ENCODE measurements around the gene PTPRR.

The PTPRR gene

GRCh38 chr12:70686907-70687306, 233.6 kb downstream of the PTPRR start:
- no peak for DNase-seq (ENCODE audit: extremely low spot score)
- POLR2A ChIA-PET, result no interaction called here
- CTCF ChIA-PET, result no interaction called here
- no peak for TF ChIP-seq FOXK2 (IDR thresholded peaks at IDR 0.05)
- TF ChIP-seq FOXM1 (IDR thresholded peaks at IDR 0.05; ENCODE audit: borderline replicate concordance), result no peak
- no peak for TF ChIP-seq L3MBTL2 (conservative IDR thresholded peaks at IDR 0.05)
- no peak for TF ChIP-seq TARDBP (IDR thresholded peaks at IDR 0.05)
- TF ChIP-seq PKNOX1 (IDR thresholded peaks at IDR 0.05), result no peak
- TF ChIP-seq ARNT (IDR thresholded peaks at IDR 0.05), result no peak
- TF ChIP-seq BHLHE40 (IDR thresholded peaks at IDR 0.05; ENCODE audit: borderline replicate concordance), result no peak
- no peak for TF ChIP-seq SUZ12 (IDR thresholded peaks at IDR 0.05)
- TF ChIP-seq HDGF (IDR thresholded peaks at IDR 0.05; ENCODE audit: borderline replicate concordance), result no peak

DNA sequence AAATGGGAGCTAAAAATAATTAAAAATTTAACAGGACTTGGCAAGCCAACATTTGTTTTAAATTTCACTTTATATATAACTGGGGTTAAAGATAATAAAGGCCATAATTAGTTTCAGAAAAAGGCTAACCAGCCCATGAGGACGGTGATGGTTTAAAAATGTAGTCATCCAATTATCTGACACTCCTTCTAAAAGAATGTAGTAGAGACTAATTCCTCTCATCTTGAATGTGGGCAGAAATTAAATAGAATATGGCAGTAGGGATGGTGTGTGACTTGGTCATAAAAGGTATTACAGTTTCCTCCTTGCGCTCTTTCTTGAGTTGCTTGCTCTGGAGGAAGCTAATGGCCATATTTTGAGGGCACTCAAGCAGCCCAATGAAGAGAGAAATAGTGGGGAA, 234.2 kb downstream of the PTPRR start:
- ChIA-PET CTCF (no interaction called here), POLR2A (no interaction called here)
- no peak for DNase-seq (ENCODE audit: extremely low spot score)
- TF ChIP-seq BHLHE40 (IDR thresholded peaks at IDR 0.05; ENCODE audit: borderline replicate concordance) (no peak), SP1 (IDR thresholded peaks at IDR 0.05) (no peak), FOXM1 (IDR thresholded peaks at IDR 0.05; ENCODE audit: borderline replicate concordance) (no peak), PKNOX1 (IDR thresholded peaks at IDR 0.05) (no peak), FOXK2 (IDR thresholded peaks at IDR 0.05) (no peak), LEF1 (IDR thresholded peaks at IDR 0.05; ENCODE audit: borderline replicate concordance) (no peak), ARNT (IDR thresholded peaks at IDR 0.05) (no peak), SUZ12 (IDR thresholded peaks at IDR 0.05) (no peak)

- DNase-seq (ENCODE audit: extremely low spot score), result no peak
- CTCF ChIA-PET, result no interaction called here
These were observed 236.6 kb downstream of the PTPRR start for GRCh38 chr12:70683976-70684375.

GRCh38 chr12:70671698-70672097, 248.8 kb downstream of the PTPRR start:
- ChIA-PET POLR2A (no interaction called here), CTCF (no interaction called here)
- no peak for DNase-seq (ENCODE audit: extremely low spot score)
- TF ChIP-seq ARNT (IDR thresholded peaks at IDR 0.05) (no peak), FOXM1 (IDR thresholded peaks at IDR 0.05; ENCODE audit: borderline replicate concordance) (no peak), TARDBP (IDR thresholded peaks at IDR 0.05) (no peak), ELF4 (IDR thresholded peaks at IDR 0.05) (no peak), PKNOX1 (IDR thresholded peaks at IDR 0.05) (no peak), HDGF (IDR thresholded peaks at IDR 0.05; ENCODE audit: borderline replicate concordance) (no peak), L3MBTL2 (conservative IDR thresholded peaks at IDR 0.05) (no peak), FOXK2 (IDR thresholded peaks at IDR 0.05) (no peak), LEF1 (IDR thresholded peaks at IDR 0.05; ENCODE audit: borderline replicate concordance) (no peak), ZNF384 (IDR thresholded peaks at IDR 0.05) (no peak), NFRKB (IDR thresholded peaks at IDR 0.05) (no peak), BHLHE40 (IDR thresholded peaks at IDR 0.05; ENCODE audit: borderline replicate concordance) (no peak), SP1 (IDR thresholded peaks at IDR 0.05) (no peak), SUZ12 (IDR thresholded peaks at IDR 0.05) (no peak), CTBP1 (IDR thresholded peaks at IDR 0.05; ENCODE audit: borderline replicate concordance) (no peak), FOXA1 (IDR thresholded peaks at IDR 0.05) (no peak)

More at GRCh38 chr12:70683976-70684375, 236.6 kb downstream of the PTPRR start:
- POLR2A ChIA-PET, result no interaction called here
- TF ChIP-seq ELF4 (IDR thresholded peaks at IDR 0.05) (no peak), L3MBTL2 (conservative IDR thresholded peaks at IDR 0.05) (no peak), ZNF384 (IDR thresholded peaks at IDR 0.05) (no peak), SUZ12 (IDR thresholded peaks at IDR 0.05) (no peak), PKNOX1 (IDR thresholded peaks at IDR 0.05) (no peak), CTBP1 (IDR thresholded peaks at IDR 0.05; ENCODE audit: borderline replicate concordance) (no peak), SP1 (IDR thresholded peaks at IDR 0.05) (no peak), FOXM1 (IDR thresholded peaks at IDR 0.05; ENCODE audit: borderline replicate concordance) (no peak), BHLHE40 (IDR thresholded peaks at IDR 0.05; ENCODE audit: borderline replicate concordance) (no peak), HDGF (IDR thresholded peaks at IDR 0.05; ENCODE audit: borderline replicate concordance) (no peak), ARNT (IDR thresholded peaks at IDR 0.05) (no peak), TARDBP (IDR thresholded peaks at IDR 0.05) (no peak), NFRKB (IDR thresholded peaks at IDR 0.05) (no peak), LEF1 (IDR thresholded peaks at IDR 0.05; ENCODE audit: borderline replicate concordance) (no peak), FOXK2 (IDR thresholded peaks at IDR 0.05) (no peak), FOXA1 (IDR thresholded peaks at IDR 0.05) (no peak)

GRCh38 chr12:70670948-70671347, 249.6 kb downstream of the PTPRR start:
- ChIA-PET CTCF (no interaction called here), POLR2A (no interaction called here)
- DNase-seq (ENCODE audit: extremely low spot score), result no peak
- no peak for TF ChIP-seq FOXM1 (IDR thresholded peaks at IDR 0.05; ENCODE audit: borderline replicate concordance)
- TF ChIP-seq ARNT (IDR thresholded peaks at IDR 0.05), result no peak
- TF ChIP-seq LEF1 (IDR thresholded peaks at IDR 0.05; ENCODE audit: borderline replicate concordance), result no peak
- TF ChIP-seq PKNOX1 (IDR thresholded peaks at IDR 0.05), result no peak
- no peak for TF ChIP-seq FOXA1 (IDR thresholded peaks at IDR 0.05)
- TF ChIP-seq FOXK2 (IDR thresholded peaks at IDR 0.05), result no peak
- TF ChIP-seq SP1 (IDR thresholded peaks at IDR 0.05), result no peak
- no peak for TF ChIP-seq ZNF384 (IDR thresholded peaks at IDR 0.05)

Data from HEK293T (cell line).